ENCODE measurements around the gene KRT86.
"Not testable (repeated sequence)": the region's sequence is repeated elsewhere in the genome, so short reads cannot be mapped to it uniquely, and the experiment has no call there.

Gene KRT86

DNA sequence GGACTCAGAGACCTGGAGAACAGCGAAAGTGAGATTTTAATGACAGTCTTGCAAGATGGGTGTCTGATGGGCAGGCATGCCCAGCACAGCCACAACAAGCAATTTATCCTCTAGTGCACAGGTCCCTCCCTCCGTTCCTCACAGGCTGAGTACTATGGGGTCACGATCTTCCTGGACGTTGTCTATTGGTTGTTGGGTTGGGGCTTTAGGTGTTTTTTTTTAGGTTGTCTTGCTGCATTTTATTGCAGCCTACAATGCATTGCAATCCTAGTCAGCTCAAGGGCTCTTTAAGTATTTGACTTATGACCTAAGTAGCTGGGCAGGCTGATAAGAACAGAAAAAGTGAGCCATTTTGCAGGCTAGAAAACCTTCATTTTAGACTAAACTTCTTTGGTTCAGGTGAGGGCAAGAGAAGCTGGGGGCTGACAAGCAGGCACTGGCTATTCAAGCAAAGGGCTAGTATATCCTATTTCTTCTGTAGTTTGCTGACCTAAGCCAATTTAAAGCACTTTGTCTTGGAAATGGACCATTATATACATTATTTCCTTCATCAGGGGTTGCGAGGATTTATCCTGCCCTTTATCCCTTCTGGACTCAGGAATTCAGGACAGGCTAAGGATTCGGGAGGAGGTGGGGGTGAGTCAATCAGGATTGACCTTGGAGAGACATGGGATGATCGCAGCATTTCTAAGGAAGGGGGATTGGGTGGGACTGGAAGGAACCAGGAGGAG, 35.4 kb upstream of the KRT86 start:
- DNase-seq (ENCODE audit: low read depth in 2 of 2): no peak

DNA sequence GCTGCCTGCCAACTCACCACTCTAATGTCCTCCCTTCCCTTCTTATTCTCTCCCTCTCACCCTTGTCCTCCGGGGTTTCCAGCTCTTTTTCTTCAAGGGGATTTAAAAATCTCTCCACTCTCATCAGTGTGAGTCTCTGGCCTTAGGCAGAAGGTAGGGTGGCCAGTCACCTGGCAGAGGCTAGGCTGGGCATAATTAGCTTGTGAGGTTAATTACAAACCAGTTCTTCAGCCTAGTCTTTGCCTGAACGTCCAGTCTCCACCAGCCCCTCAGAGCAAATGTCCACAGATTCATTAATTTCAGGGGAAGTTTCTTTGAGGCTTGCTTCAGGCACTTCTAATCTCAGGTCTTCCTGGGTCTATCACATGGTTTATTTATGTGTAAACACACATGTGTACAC, 34.7 kb upstream of the KRT86 start:
- DNase-seq (ENCODE audit: low read depth in 2 of 2): no peak

DNA sequence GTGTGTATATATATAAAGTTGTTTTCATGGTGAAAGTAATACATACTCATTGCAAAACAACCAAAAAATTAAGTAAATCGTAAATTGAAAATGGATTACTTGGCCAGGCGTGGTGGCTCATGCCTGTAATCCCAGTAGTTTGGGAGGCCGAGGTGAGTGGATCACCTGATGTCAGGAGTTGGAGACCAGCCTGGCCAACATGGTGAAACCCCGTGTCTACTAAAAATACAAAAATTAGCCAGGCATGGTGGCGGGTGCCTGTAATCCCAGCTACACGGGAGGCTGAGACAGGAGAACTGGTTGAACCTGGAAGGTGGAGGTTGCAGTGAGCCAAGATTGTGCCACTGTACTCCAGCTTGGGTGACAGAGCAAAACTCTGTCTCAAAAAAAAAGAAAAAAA, 34.2 kb upstream of the KRT86 start:
- DNase-seq (ENCODE audit: low read depth in 2 of 2): not testable (repeated sequence)

DNA sequence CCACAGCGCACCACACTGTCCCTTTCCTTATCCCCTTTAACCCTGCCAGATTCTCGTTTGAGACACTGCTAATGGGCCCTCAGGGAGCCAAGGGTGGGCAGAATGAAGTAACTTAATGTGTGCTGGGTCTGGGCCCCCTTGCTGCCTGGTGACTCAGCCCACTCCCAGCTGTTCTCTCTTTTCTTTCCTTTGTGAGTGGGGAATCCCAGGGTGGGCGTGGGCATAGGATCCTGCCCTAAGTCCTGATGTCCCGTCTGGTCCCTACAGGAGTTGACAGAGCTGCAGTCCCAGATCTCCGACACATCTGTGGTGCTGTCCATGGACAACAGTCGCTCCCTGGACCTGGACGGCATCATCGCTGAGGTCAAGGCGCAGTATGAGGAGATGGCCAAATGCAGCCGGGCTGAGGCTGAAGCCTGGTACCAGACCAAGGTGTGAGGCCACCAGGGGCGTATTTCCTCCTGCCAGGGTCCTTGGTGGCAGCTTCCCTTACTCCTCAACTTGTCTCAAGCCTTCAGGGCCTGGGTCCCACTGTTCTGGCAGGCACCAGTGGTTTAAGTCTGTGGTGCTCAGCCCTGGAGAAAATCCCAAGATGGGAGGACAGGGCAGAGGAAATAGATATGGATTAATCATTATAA, 33.1 kb upstream of the KRT86 start:
- DNase-seq (ENCODE audit: low read depth in 2 of 2): no peak

DNA sequence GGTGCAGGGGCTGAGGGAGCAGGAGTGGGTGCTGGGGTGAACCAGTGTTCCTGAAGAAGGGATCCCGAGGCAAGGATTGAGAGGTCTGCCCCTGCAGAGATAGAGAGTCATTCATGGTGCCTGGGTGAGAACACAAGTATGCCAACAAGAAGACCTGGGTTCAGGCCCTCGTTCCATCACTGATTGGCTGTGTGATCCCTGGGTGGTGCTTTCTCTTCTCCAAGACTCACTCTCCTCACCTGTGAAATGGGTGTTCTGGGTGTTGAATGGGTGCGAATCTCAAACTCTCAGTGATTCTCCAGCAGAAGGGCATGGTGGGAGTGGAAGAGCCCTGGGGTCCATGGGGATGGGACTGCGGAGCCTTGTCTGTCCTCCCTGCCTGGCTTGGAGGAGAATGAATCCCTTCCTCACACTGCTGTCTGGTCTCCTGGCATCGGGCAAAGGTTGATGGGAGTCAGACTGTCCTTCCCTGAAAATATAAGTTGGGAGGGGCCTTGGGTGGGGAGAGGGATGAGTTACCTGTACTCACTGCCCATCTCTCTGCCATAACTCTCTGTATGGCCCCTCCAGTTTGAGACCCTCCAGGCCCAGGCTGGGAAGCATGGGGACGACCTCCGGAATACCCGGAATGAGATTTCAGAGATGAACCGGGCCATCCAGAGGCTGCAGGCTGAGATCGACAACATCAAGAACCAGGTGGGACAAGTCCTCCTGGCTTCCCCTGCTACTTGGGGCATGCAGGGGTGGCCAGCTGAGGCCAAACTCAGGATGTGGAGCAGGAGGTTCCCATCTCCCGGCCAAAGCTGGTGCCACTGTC, 31.8 kb upstream of the KRT86 start:
- DNase-seq (ENCODE audit: low read depth in 2 of 2): no peak

DNA sequence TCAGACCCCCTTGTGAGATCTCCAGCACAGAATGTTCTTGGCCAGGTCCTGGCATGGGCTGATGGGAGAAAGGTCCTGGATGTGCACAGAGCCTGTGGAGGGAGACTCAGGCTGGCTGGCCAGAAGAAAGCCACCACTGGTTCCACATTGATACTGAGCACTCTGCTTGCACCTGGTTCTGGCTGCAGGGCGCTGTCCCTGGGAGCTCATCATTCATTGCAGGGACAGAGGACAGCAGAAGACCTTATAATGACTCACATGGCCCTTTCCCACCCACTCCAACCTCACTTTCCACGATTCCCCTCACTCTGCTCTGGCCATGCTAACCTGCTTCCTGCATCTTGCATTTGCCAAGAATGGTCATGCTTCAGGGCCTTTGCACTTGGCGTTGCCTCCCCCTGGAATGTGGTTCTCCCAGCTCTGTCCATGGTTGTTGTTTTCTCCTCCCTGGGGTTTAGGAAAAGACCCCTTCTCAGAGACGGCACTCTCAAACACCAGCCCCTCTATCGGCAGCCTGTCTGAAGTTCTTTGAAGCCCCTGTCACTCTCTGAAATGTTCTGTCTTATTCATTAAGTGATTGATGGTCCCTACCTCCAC, 31.1 kb upstream of the KRT86 start:
- DNase-seq (ENCODE audit: low read depth in 2 of 2): no peak

DNA sequence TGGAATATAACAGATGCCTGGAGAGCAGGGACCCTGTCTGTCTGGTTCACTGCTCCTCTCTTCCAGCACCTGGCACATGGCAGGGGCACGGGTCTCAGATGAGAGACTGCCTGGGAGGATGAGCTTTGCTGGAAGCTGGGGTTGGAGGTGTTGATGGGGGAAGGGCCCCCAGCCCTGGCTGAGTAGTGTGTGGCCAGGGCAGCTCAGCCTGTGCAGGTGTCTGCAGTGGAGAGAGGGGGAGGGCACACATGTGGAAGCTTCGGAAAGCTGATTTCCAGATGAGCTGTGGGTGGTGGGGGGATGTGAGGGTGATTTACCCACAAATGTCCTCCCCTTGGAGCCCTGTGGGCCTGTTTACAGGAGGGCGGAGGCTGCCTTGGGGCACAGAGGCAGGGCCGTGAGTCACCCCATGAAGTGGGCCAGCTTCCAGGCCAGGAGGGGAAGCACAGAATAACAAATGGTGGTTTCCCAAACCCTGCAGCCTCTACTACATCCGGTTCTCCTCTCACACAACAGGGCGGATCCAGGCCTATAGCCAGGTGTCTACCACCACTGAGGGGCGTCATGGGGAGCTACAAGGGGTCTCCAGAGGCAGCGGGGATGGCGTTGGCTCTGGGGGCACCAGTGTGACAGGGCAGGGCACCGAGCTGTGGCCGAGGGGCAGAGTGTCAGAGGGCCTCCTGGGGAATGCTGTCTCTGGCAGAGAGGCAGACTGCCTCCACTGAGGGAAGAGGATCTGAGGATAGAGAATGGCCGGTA, 30.4 kb upstream of the KRT86 start:
- DNase-seq (ENCODE audit: low read depth in 2 of 2): peak; percentile 15 to 44

DNA sequence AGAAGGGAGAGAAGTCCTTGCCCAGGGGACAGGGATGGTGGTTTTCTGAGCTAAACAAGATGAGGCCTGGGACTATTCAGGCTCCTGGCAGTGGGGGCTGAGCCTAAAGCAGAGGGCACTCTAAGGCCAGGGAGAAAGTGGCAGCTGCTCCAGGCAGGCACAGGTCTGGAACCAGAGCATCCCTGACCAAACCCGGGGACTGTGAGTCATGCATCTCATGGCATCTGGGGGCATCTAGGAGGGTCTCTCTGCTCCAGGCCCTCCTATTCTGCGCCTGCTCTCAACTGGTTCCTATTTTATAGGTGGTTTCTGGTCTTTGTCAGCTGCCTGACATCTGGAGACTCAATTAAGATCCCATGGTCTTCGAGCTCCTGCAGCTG, 29.8 kb upstream of the KRT86 start:
- no peak for DNase-seq (ENCODE audit: low read depth in 2 of 2)

DNA sequence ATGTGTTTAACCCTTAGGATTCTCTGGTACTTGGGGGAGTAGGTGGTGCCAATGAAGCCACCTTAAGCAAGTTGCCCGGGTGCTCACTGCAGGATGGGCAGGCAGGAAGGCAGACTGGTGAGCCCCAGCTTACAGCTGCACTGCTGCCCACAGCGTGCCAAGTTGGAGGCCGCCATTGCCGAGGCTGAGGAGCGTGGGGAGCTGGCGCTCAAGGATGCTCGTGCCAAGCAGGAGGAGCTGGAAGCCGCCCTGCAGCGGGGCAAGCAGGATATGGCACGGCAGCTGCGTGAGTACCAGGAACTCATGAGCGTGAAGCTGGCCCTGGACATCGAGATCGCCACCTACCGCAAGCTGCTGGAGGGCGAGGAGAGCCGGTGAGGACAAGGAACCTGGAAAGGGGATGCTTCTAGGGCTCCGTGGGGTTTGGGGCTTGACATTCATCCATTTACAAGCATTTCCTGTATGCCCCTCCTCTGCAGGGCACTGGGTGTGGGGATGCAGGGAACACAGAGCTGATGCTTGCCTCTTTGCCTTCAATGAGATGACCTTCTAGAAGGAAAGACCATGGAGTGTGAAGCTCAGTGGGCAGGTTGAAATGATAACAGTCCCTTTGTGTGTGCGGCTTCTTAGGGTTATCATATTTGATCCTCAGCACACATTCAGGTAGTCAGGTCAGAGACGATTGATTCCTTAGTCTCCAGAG, 29.0 kb upstream of the KRT86 start:
- DNase-seq (ENCODE audit: low read depth in 2 of 2): no peak

DNA sequence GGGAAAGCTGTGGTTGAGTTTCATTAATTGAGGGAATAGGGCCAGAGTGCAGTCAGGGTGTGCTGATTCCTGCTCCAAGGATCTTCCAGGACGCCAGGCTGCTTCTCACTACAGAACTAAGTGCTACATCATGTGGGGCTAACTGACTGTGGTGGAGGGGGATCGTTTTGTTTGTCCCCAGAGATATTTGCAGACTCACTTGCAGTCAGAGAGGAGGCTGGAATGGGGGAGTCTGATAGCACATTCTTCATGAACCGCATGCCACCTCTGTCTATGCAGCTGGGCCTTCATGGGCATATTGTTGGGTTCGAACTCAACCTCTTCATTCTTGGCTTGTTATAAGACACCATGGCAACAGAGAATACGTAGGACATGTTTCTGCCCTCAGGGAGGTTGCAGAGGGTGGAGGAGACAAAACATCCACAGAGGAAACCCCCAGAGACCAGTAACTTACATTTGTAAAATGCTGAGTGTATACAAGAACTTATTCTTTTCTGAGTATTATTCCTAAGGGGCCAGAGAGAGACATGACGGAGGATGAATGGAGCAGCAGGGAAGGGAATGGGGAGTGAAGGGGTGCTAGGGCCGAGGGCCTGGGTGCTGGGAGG, 28.4 kb upstream of the KRT86 start:
- DNase-seq (ENCODE audit: low read depth in 2 of 2): no peak

DNA sequence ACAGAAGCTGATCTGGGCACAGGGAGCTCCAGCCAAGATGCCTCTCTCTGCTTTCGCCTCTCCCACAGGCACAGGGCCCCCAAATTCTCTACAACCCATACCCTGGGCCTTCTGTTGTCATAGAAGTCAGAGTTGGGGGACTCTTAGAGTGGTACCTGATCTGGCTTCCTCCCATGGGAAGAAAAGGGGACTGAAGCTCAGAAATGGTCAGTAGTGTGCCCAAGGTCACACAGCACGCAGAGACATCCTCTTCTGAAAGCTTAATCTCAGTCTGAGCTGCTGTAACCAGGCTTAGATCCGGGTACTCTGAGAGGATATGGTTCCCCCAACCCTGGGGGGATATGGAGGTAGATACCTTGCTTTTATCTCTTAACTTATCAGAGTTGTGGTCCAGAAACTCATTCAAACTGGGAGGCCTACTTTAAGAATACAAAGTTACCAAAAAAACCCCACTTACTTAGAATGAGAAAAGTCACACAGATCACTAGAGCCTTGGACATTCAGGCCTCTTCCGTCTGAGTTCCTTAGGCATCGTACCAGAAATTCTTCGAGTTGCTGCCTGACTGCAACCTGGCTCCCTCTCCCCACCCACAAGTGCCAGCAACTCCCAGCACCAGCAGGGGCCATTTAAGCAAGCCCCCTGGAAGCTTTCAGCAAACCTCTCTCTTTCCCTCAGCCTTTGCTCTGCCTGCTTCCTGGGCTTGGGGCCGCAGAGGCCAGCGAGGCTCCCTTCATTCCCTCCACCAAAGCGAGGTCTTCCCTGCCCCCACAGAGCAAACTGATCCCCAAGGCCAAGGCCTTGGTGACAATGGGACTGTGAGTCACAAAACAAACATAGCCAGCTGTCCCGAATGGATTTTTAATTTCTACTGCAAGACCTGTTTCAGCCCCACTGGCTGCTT, 27.5 kb upstream of the KRT86 start:
- DNase-seq (ENCODE audit: low read depth in 2 of 2): no peak

DNA sequence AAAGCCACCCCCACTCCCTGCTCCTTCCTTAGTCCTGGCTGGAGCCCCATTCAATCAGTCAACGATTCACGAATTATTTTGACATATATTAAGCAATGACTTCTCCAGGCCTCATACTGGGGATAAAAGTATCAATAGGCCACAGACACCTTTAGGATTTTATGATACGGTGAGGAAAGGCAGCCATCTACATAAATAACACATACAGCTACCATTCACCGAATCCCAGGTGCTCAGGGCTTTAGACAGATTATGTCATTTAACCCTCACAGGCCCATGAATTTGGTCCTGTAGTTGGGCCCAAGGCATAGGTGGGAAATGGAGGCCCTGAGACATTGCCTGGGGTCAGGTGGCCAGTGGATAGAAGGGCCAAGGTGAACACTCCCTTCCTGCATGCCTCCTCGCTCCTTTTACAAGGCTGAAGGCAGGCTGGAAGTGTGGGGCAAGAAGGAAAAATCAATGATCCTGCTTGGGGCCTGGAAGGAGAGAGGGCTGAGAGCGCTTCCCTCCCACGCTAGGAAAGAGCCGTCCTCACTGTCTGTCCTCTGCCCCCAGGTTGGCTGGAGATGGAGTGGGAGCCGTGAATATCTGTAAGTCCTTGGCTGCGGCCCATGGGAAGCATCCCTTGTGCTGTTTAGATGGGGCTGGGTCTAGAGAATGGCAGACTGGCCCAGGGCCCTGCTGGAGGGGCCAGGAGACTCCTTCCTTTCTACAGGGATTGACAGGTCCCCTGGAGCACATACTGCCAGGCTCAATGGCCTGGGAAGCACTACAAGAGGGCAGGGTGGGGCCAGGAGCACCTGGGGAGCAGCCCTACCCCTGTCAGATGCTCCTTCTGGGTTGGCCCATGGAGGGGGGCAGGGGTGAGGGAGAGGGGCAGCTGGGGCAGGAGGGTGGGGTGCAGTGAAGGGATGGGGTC, 26.6 kb upstream of the KRT86 start:
- no peak for DNase-seq (ENCODE audit: low read depth in 2 of 2)

DNA sequence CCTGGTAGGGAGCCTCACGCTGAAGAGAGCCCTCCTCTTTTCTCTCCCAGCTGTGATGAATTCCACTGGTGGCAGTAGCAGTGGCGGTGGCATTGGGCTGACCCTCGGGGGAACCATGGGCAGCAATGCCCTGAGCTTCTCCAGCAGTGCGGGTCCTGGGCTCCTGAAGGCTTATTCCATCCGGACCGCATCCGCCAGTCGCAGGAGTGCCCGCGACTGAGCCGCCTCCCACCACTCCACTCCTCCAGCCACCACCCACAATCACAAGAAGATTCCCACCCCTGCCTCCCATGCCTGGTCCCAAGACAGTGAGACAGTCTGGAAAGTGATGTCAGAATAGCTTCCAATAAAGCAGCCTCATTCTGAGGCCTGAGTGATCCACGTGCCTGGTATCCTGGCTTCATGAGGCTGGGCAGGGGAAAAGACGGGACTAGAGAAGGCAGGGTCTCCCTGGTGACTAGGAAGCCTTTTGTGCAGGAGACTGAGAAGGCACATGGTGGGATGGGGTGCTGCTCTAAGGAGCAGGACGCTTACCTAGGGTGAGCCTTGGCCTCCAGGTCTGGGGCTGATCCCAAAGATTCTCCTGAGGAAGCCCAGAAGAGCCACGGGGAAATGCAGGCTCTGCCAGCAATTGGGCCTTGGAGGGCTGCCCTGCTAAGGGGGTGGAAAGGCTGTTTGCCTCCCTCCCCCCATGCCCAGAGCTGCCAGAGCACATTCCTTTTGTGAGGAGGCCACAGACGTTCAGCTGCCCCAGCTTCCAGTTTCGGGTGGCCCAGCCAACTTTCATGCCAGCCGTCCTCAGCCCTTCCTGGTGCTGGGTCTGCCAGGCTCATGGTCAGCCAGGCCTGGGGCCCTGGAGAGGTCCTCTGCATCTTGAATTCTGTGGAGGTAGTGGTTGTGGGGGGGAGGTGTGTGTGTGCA, 25.6 kb upstream of the KRT86 start:
- no peak for DNase-seq (ENCODE audit: low read depth in 2 of 2)

DNA sequence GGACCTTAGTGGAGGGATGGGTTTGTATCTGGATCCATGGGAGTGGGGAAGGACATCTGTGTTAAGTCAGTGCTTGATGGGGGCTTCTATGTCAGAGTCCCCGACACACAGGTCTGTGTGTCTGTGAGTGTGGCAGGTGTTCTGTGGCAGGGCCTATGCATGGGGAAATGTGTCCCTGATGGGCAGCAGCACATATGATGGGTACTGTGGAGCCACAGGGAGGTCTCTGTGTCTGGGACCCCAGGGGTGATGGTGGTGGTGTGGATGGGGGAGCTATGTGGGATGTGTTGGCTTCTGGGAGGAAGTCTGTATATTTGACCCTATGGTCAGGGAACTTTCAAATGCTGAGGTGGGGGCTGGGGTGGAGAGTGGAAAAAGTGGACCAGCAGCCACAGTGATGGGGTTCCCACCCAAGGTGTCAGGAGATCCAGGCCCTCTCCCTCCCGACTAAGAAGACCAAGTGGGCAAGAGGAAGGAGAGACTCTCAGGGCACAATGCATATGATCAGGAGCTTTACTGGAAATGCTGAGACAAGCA, 24.9 kb upstream of the KRT86 start:
- DNase-seq (ENCODE audit: low read depth in 2 of 2): no peak

DNA sequence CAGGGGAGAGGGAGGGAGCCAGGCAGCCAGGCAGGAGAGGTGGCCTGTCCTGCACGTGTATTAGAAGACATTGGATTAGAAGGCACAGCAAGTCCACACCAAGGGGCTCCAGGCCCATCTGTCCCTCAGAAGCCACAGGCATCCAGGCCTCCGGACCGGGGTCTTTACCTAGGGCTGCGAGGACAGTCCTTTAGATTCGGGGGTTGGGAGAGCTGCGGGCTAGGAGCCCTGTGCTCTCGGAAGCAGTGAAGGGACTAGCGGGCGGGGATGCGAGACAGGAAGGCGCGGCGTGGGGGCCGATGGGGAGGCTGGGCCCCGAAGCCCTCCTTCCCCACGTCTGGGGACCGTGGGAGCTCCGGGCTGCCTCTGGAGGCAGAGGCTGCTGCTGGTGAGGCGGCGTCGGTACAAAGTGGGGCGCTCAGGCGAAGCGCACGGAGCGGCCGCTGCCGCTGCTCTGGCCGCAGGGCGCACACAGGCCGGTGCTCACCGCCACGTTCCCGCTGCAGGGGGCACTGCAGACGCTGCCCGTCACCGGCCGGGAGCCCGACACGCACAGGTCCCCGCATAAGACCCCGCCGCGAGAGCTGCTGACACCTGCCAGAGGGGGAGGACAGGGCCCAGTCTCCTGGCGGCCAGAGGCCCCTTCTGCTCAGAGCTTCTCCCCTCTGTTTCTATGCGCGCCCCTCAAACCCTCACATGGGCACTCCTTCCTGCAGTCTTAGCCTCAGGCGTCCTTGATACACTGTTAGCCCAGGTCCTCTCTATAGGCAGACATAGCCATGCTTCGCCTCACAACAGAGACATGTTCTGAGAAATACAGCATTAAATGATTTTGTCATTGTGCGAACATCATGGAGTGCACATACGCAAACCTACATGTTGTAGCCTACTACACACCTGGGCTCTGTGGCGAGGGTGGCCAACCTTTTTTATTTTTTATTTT, 24.1 kb upstream of the KRT86 start:
- DNase-seq (ENCODE audit: low read depth in 2 of 2): no peak

All from stimulated activated CD4-positive, alpha-beta T cell treated with anti-CD3 and anti-CD28 coated beads, Interleukin-1b, Interleukin-23, amount 100 ng/mL, for 4 hours (primary cell).